NCI-H1694 (cell line): ENCODE data around the gene MFAP1.
A peak's percentile ranks its signal among the peaks of the same experiment; 100 is the strongest.
"Not testable (repeated sequence)": the region's sequence is repeated elsewhere in the genome, so short reads cannot be mapped to it uniquely, and the experiment has no call there.

Experiments used
- DNase-seq: peaks from one replicate; lab custom pipeline; 2025; lab: John Stamatoyannopoulos, UW

The MFAP1 gene, protein sequence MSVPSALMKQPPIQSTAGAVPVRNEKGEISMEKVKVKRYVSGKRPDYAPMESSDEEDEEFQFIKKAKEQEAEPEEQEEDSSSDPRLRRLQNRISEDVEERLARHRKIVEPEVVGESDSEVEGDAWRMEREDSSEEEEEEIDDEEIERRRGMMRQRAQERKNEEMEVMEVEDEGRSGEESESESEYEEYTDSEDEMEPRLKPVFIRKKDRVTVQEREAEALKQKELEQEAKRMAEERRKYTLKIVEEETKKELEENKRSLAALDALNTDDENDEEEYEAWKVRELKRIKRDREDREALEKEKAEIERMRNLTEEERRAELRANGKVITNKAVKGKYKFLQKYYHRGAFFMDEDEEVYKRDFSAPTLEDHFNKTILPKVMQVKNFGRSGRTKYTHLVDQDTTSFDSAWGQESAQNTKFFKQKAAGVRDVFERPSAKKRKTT

GRCh38 chr15:43824302-43825246 lies at the start of gene MFAP1:
TSS of gene MFAP1 (minus strand) at chr15:43824690. CDS start at chr15:43824569, 121 bp downstream.
- DNase-seq, result peak; percentile 96

DNA sequence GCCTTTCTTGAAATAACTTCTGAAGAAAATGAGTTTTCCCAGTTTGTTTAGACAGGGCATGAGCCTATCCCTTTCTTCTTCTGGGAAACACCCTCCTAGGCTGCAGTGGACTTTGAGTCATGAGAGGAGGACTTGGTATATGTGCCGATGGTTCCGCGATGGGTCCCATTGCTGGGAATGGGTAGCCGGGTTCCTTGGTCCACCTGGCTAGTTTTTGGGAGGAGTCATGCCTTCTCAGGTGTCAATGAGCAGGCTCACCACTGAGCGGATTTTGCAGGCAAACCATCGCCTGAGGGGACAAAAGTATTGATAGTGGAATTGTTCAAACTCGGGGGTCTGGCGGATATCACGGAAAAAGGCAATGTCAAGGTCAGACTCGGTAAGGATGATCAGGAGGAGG lies 49.2 kb upstream of the MFAP1 start:
- DNase-seq, result no peak

GRCh38 chr15:43872416-43873020 lies 48.0 kb upstream of the MFAP1 start:
- peak; percentile 52 for DNase-seq

GRCh38 chr15:43871835-43872234 lies 47.3 kb upstream of the MFAP1 start:
- DNase-seq, result no peak

DNA sequence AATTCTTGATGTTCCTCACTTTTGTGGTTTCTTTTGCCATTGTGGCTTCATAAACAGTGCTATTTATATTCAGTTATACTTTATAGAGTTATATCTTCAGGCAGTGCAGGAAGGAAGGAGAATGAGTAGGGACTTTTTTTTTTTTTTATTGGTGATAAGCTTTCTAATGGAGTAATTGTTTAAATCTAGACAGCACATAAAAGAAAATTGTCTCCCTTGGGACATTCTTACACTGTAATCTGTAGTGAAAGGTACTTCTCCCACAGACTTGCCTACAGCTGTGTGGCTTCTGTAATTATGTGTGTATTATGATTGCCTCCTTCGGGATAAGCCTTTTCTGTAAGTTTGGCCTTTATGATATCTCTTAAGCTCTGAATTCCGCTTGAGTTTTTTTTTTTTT lies 43.9 kb upstream of the MFAP1 start:
- DNase-seq, result no peak

DNA sequence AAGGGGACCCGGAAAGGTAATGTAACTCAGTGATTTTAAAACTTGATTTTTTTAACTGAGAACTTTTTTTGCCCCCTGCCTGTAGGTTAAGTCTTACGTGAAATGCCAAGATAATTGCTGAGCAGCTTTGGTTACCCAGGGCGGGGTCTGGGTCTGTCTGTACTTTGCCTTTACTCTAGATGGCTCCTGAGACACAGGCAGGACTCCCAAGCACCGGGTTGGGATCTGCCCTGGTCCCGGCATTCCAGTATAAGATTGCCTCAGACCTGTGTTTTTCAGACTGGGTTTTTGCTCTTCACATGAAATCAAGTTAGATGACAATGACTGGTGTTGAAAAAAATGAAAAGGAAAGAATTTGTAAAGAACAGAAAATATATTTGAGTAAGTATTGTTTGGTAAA lies 42.6 kb upstream of the MFAP1 start:
- no peak for DNase-seq

- DNase-seq, result not testable (repeated sequence)
These were observed 42.1 kb upstream of the MFAP1 start for GRCh38 chr15:43866636-43867035.

DNA sequence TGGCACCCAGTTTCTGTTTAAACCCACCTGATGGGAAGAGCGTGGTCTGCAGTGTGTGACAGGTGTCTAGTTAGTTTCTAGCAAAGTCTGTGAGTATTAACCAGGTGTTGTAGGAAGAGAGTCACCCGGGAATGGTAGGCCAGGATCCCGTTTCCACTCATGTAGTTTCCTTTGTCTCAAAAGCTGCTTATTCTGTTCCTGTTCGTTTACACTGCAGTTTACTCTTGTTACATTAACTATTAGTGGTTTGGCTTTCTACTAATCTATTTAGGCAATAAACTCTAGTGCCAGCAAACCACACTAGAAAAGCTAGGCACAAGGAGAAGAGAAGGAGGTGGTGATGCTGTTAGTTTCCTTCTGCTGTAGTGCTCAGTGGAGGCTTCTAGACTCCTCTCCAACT lies 35.1 kb upstream of the MFAP1 start:
- DNase-seq, result no peak

- no peak for DNase-seq
These were observed 30.3 kb upstream of the MFAP1 start for GRCh38 chr15:43854801-43855200.

GRCh38 chr15:43852607-43853006 lies 28.1 kb upstream of the MFAP1 start:
- DNase-seq, result no peak

- DNase-seq, result no peak
These were observed 26.8 kb upstream of the MFAP1 start for GRCh38 chr15:43851251-43851650.

- no peak for DNase-seq
These were observed 20.9 kb upstream of the MFAP1 start for GRCh38 chr15:43845421-43845820.

DNA sequence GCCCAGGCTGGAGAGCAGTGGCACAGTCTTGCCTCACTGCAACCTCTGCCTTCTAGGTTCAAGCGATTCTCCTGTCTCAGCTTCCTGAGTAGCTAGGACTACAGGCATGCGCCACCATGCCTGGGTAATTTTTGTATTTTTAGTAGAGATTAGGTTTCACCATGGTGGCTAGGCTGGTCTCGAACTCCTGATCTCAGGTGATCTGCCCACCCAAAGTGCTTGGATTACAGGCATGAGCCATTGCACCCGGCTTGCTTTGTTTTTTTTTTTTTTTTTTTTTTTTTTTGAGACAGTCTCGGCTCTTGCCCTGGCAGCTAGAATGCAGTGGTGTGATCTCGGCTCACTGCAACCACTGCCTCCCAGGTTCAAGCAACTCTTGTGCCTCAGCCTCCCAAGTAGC lies 8.0 kb upstream of the MFAP1 start:
- not testable (repeated sequence) for DNase-seq

GRCh38 chr15:43831519-43832052 lies 7.1 kb upstream of the MFAP1 start:
- not testable (repeated sequence) for DNase-seq

GRCh38 chr15:43830691-43831275 lies 6.3 kb upstream of the MFAP1 start:
- not testable (repeated sequence) for DNase-seq

GRCh38 chr15:43829951-43830540 lies 5.6 kb upstream of the MFAP1 start:
- not testable (repeated sequence) for DNase-seq

DNA sequence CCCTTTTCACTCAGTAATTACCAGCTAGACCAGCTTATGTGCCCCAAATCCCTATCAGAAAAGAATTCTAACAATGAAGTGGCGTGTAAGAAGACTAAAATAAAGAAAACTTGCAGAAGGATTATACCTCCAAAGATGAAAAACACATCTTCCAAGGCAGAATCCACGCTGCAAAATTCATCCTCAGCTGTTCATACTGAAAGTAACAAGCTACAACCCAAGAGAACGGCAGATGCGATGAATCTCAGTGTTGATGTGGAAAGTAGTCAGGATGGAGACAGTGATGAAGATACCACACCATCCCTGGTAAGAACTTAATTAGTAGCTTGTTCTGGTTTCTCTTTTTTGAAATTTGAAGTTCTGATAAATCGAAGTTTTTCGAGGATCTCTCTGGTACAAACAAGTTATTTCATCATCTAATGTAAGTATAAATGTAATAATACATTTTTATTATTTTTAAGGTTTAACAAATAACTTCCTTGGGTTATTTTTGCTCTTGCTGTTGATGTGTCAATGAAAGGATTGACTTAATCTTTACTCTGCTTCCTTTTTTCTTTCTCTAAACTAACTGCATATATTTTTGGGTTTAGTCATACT lies 3.7 kb upstream of the MFAP1 start:
- no peak for DNase-seq

DNA sequence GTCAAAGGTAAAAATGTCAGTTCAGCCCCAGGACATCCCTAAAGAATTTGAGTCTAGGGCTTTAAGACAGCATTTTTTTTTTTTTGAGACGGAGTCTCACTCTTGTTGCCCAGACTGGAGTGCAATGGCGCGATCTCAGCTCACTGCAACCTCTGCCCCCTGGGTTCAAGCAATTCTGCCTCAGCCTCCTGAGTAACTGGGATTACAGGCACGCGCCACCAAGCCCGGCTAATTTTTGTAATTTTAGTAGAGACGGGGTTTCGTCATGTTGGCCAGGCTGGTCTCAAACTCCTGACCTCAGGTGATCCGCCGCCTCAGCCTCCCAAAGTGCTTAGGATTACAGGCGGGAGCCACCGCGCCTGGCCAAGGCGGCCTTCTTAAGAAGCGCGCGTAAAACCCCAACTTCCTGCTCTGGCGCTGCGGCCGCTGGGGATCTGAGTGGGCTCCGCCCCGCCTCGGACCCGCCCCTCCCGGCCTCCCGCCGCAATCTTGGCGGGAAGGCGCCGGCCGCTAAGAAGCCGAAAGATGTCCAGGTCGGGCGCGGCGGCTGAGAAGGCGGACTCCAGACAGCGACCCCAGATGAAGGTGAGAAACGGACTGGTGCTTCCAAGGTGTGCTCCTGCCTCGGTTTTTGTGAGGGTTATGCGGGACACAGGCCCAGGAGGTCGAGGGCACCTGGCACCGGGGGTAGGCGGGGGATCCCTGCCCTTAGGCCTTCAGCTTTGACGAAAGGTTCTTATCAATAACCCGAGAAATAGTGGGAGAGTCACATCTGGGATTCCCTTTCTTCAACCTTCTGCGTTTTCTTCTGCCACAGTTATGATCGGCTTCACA lies 2.2 kb upstream of the MFAP1 start, which contains the start of gene WDR76:
TSS of gene WDR76 (plus strand) at position 495 of the 834 bp plus-strand sequence. CDS start at position 526, 31 bp downstream.
- DNase-seq, result peak; percentile 34

- DNase-seq, result no peak
These were observed 1.6 kb upstream of the MFAP1 start for GRCh38 chr15:43826029-43826507.

GRCh38 chr15:43825305-43825704 lies 815 bp upstream of the MFAP1 start:
- DNase-seq, result not testable (repeated sequence)
